Measurements from ENCODE around the gene EPC1.

DNA sequence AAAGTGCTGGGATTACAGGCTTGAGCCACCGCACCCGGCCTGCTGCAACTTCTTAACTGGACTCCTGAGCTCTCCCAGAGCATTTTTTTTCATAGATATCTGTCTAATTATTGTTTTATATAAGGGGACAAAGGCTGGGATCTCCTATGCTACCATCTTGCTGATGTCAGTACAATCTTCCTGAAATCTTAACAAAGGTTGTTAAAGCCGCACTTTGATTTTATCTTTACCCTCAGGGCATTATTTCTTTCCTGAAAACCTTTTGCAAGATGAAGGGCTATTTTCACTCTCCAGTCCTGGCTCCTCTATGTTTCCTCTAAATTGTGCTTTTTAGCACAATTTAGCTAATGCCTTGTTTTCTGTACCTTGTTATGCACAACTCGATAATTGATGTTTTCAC is 102.9 kb downstream of the EPC1 start:
- TF ChIP-seq, protein P1, sequence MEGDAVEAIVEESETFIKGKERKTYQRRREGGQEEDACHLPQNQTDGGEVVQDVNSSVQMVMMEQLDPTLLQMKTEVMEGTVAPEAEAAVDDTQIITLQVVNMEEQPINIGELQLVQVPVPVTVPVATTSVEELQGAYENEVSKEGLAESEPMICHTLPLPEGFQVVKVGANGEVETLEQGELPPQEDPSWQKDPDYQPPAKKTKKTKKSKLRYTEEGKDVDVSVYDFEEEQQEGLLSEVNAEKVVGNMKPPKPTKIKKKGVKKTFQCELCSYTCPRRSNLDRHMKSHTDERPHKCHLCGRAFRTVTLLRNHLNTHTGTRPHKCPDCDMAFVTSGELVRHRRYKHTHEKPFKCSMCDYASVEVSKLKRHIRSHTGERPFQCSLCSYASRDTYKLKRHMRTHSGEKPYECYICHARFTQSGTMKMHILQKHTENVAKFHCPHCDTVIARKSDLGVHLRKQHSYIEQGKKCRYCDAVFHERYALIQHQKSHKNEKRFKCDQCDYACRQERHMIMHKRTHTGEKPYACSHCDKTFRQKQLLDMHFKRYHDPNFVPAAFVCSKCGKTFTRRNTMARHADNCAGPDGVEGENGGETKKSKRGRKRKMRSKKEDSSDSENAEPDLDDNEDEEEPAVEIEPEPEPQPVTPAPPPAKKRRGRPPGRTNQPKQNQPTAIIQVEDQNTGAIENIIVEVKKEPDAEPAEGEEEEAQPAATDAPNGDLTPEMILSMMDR (conservative IDR thresholded peaks at IDR 0.05), result no peak
- no peak for TF ChIP-seq EZH2 (IDR thresholded peaks at IDR 0.05; ENCODE audit: low read depth)

All from PC-9 (cell line).